NCI-H524 treated with DMSO at 0.1 percent for 48 hours (cell line): Measurements from ENCODE around the gene GPR161.

ENCODE experiments used
- DNase-seq: peaks from one replicate; lab custom pipeline; 2025; lab: John Stamatoyannopoulos, UW

The GPR161 gene

DNA sequence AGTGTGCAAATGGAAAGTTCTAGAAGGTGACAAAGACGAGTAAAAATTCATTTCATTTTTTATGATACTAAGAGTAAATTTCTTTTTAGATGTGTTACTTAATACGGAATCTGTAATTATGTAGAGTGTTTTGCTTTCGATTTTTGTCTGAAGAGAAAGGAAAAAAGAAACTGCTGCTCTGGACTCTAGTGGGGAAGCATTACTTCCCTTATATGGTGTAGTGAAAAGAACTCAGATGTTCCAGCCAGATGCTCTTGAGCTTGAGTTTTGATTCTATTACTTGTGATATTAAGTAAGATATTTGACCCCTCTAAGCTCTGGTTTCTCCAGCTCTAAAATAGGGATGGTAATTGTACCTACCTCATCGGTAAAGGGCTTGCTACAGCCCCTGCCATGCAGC, 12.2 kb upstream of the GPR161 start:
- DNase-seq, result no peak

- no peak for DNase-seq
Observed at GRCh38 chr1:168146626-168147025, 9.9 kb upstream of the GPR161 start.

GRCh38 chr1:168146160-168146539, 9.4 kb upstream of the GPR161 start:
- no peak for DNase-seq

- DNase-seq, result no peak
Observed at GRCh38 chr1:168145184-168146159, 8.7 kb upstream of the GPR161 start.

DNA sequence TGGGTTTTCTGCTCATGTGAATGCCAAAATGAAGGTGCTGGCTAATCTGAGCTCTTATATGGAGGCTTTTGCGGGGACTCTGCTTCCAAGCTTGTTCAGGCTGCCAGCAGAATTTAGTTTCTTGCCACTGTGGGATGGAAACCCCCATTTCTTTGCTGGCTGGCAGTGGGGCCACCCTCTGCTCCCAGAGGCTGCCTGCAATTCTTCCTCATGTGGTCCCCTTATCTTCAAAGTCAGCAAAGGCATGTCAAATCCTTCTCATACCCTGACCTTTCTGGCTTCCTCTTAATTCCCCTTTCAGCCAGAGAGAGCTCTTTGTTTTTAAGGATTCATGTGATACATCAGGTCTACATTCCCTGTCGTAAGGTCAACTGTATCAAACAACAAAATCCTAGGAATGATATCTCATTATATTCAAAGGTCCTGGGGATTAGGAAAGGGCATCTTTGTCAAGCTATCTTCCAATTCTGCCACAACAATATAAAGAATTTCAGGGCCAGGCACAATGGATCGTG, 5.2 kb upstream of the GPR161 start:
- no peak for DNase-seq

DNA sequence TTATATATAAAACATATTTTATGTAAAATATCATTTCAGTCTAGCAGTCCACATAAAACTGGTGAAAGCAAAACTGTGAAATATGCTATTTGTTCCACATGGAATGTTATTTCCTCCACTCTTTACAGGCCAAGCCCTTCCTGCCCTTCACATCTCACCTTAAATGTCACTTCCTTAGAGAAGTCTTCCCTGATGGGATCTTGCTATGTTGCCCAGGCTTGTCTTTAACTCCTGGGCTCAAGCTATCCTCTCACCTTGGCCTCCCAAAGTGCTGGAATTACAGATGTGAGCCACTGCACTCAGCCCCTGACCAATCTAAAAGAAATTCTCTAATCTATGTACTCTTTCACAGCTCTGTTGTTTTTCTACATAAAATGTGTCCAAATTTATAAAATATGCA, 2.3 kb upstream of the GPR161 start:
- no peak for DNase-seq

GRCh38 chr1:168138134-168138533, 1.4 kb upstream of the GPR161 start:
- peak; percentile 33 for DNase-seq

GRCh38 chr1:168137515-168137821, 738 bp upstream of the GPR161 start:
- no peak for DNase-seq

- DNase-seq, result no peak
Observed at GRCh38 chr1:168135921-168136708, 615 bp downstream of the GPR161 start.

GRCh38 chr1:168135116-168135920, 1.4 kb downstream of the GPR161 start:
- DNase-seq, result no peak

GRCh38 chr1:168134642-168135041, 2.1 kb downstream of the GPR161 start:
- DNase-seq, result no peak

DNA sequence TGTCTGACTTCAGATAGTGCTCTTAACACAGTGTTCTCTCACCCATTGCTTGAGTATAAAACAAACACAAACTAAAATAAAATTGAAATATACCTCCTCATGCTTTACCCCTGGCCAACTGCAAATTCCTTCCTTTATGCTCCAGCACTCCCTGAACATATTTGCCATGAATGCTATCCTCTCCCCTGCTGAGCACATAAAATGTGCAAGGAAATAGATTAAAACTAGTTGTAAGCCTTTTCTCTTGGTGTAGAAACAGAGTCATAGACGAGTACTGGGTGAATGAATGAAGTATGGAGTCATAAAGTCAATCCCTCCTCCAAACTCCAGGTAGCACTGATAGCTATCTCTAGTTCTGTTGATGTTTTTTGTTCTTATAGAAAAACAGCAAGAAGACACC, 2.6 kb downstream of the GPR161 start:
- no peak for DNase-seq

- no peak for DNase-seq
Observed at GRCh38 chr1:168129933-168130332, 6.8 kb downstream of the GPR161 start.

- DNase-seq, result no peak
Observed at GRCh38 chr1:168127503-168127902, 9.2 kb downstream of the GPR161 start.

- no peak for DNase-seq
Observed at GRCh38 chr1:168125051-168125450, 11.7 kb downstream of the GPR161 start.

GRCh38 chr1:168121401-168122011, 15.2 kb downstream of the GPR161 start:
- DNase-seq, result no peak

DNA sequence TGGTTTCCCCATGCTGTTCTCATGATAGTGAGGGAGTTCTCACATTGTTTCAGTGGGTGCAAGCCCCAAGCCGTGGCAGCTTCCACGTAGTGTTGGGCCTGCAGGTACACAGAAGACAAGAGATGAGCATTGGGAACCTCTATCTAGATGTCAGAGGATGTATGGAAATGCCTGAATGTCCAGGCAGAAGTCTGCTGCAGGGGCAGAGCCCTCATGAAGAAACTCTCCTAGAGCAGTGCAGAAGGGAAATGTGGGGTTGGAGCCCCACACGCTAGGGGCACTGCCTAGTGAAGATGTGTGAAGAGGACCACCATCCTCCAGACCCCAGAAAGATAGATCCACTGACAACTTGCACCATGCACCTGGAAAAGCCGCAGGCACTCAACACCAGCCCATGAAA, 17.0 kb downstream of the GPR161 start:
- DNase-seq, result no peak

GRCh38 chr1:168116327-168116799, 20.4 kb downstream of the GPR161 start:
- DNase-seq, result no peak

DNA sequence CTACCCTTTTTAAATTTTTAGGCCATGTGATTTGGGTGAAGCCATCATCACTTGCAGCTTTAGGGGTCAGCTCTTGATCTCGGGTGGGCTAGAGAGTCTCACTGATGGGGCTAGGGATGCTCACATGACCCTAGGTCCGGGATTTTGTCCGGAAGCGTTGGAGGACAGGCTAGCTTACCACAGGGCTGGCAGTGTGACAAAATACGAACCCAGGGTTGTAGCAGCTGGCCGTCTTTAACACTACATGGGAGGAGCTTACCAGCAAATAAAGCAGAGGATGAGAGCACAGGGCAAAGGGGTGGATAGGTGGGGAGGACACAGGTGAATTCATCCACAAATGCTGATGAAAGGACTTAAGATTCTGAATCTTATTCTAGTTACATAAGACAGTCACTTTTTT, 21.9 kb downstream of the GPR161 start:
- peak; percentile 80 for DNase-seq

GRCh38 chr1:168112673-168113305, 23.9 kb downstream of the GPR161 start:
- peak; percentile 54 for DNase-seq

GRCh38 chr1:168110896-168111545, 25.7 kb downstream of the GPR161 start:
- DNase-seq, result no peak
